Neural cell (in vitro differentiated cells): Measurements from ENCODE around the gene PCDHB3. TPM values are rescaled to one million over a fixed set of nuclear protein-coding genes. Genes with fewer than 3 reads are reported as not detected.
"Not testable (repeated sequence)": the region's sequence is repeated elsewhere in the genome, so short reads cannot be mapped to it uniquely, and the experiment has no call there.

ENCODE experiments used
- H2AFZ ChIP-seq: fragments of 200-600, 300-800 bp; sonication (generic), shearing (Covaris generic); 2 replicates; pipeline ENCODE4 v1.6.0; 2014; ENCODE audit warnings: low read depth, mild to moderate bottlenecking, antibody characterized with exemption, low read length, moderate library complexity
- H3F3A ChIP-seq: fragments of 200-600 bp; shearing (Covaris generic); 2 replicates; pipeline ENCODE4 v1.6.1; 2016; ENCODE audit warnings: mild to moderate bottlenecking, moderate library complexity, mixed read lengths, antibody characterized with exemption, low read length; ENCODE audit not compliant: insufficient read depth, poor library complexity, severe bottlenecking
- H3K27ac ChIP-seq: fragments of 200-600, 300-800 bp; sonication (generic), shearing (Covaris generic); 2 replicates; pipeline ENCODE4 v1.5.1; 2014; ENCODE audit warnings: mild to moderate bottlenecking, low read length, moderate library complexity
- H3K27me3 ChIP-seq: fragments of 300-800, 200-600 bp; sonication (generic), shearing (Covaris generic); 2 replicates; pipeline ENCODE4 v1.6.0; 2014; ENCODE audit warnings: mild to moderate bottlenecking, low read depth, low read length, moderate library complexity; ENCODE audit not compliant: insufficient read depth
- H3K36me3 ChIP-seq: fragments of 300-800, 200-600 bp; sonication (generic), shearing (Covaris generic); 2 replicates; pipeline ENCODE4 v1.5.1; 2014; ENCODE audit warnings: mild to moderate bottlenecking, antibody characterized with exemption, low read length, moderate library complexity; ENCODE audit not compliant: insufficient read depth
- H3K4me2 ChIP-seq: fragments of 300-800, 200-600 bp; sonication (generic), shearing (Covaris generic); 2 replicates; pipeline ENCODE4 v1.6.0; 2014; ENCODE audit warnings: mild to moderate bottlenecking, low read length
- H3K4me3 ChIP-seq: fragments of 300-800, 200-600 bp; sonication (generic), shearing (Covaris generic); 2 replicates; pipeline ENCODE4 v1.5.1; 2014; ENCODE audit warnings: mild to moderate bottlenecking, low read length, moderate library complexity
- H3K79me2 ChIP-seq: fragments of 200-600 bp; shearing (Covaris generic); replicated peaks from 2 replicates; pipeline ENCODE4 v1.6.0; 2014; ENCODE audit warnings: mild to moderate bottlenecking, low read length, moderate library complexity; ENCODE audit not compliant: insufficient read depth
- H3K9ac ChIP-seq: fragments of 300-800, 200-600 bp; sonication (generic), shearing (Covaris generic); 2 replicates; pipeline ENCODE4 v1.6.1; 2016; ENCODE audit warnings: mild to moderate bottlenecking, low read length, mixed read lengths
- H3K9me2 ChIP-seq: fragments of 200-600 bp; shearing (Covaris generic); 2 replicates; pipeline ENCODE4 v1.6.1; 2016; ENCODE audit warnings: mild to moderate bottlenecking, low read length, mixed read lengths; ENCODE audit not compliant: insufficient read depth
- H3K9me3 ChIP-seq: fragments of 200-600, 300-800 bp; sonication (generic), shearing (Covaris generic); 2 replicates; pipeline ENCODE4 v1.6.1; 2016; ENCODE audit warnings: mild to moderate bottlenecking, mixed run types, low read length, moderate library complexity, mixed read lengths
- H4K20me1 ChIP-seq: fragments of 200-600 bp; shearing (Covaris generic); 2 replicates; pipeline ENCODE4 v1.6.1; 2016; ENCODE audit warnings: mild to moderate bottlenecking, mixed run types; ENCODE audit not compliant: insufficient read depth
- CTCF ChIP-seq: fragments of 450-650 bp; IDR thresholded peaks from 2 replicates; pipeline ENCODE4 v1.5.1; 2014; ENCODE audit warnings: antibody characterized with exemption, mild to moderate bottlenecking, moderate library complexity; ENCODE audit not compliant: poor library complexity, severe bottlenecking
- MXI1 ChIP-seq: fragments of 450-650 bp; conservative IDR thresholded peaks from 2 replicates; pipeline ENCODE4 v1.6.1; 2014; ENCODE audit warnings: antibody characterized with exemption, mild to moderate bottlenecking; ENCODE audit not compliant: poor library complexity, severe bottlenecking
- POLR2AphosphoS5 ChIP-seq: IDR thresholded peaks from 2 replicates; pipeline ENCODE4 v1.6.1; 2012
- SMC3 ChIP-seq: fragments of 450-650 bp; conservative IDR thresholded peaks from 2 replicates; pipeline ENCODE4 v1.6.1; 2014; ENCODE audit warnings: antibody characterized with exemption, mild to moderate bottlenecking, moderate library complexity; ENCODE audit not compliant: poor library complexity
- polyA plus RNA-seq: library from polyadenylated mRNA; depleted of rRNA; stranded (reverse); fragments of >200 nt; gene quantifications from 2 replicates; pipeline ENCODE4 v1.2.3, GENCODE V29; 2014
- TF ChIP-seq, protein P1 (sequence below): IDR thresholded peaks from 2 replicates; pipeline ENCODE4 v1.6.1; 2012; ENCODE audit warnings: borderline replicate concordance

Gene PCDHB3
- polyA plus RNA-seq, 1 donor from 2014 or later = 3.9 TPM

- Histone ChIP-seq H3K4me3 (no peak overlapping the region), H4K20me1 (no peaks in the 10 kb centered on the region), H3K4me2 (no peak overlapping the region), H3K9me3 (peaks cover 21% of the 10 kb centered on the region), H2AFZ (no peak overlapping the region), H3K9me2 (no peaks in the 10 kb centered on the region), H3K27ac (no peak overlapping the region), H3K36me3 (peaks cover 11% of the 10 kb centered on the region), H3K9ac (no peak overlapping the region), H3F3A (no peaks in the 10 kb centered on the region), H3K27me3 (no peaks in the 10 kb centered on the region), H3K79me2 (no peaks in the 10 kb centered on the region)
- TF ChIP-seq SMC3 (no peak), MXI1 (no peak), CTCF (no peak), POLR2AphosphoS5 (no peak)
- TF ChIP-seq, protein P1, sequence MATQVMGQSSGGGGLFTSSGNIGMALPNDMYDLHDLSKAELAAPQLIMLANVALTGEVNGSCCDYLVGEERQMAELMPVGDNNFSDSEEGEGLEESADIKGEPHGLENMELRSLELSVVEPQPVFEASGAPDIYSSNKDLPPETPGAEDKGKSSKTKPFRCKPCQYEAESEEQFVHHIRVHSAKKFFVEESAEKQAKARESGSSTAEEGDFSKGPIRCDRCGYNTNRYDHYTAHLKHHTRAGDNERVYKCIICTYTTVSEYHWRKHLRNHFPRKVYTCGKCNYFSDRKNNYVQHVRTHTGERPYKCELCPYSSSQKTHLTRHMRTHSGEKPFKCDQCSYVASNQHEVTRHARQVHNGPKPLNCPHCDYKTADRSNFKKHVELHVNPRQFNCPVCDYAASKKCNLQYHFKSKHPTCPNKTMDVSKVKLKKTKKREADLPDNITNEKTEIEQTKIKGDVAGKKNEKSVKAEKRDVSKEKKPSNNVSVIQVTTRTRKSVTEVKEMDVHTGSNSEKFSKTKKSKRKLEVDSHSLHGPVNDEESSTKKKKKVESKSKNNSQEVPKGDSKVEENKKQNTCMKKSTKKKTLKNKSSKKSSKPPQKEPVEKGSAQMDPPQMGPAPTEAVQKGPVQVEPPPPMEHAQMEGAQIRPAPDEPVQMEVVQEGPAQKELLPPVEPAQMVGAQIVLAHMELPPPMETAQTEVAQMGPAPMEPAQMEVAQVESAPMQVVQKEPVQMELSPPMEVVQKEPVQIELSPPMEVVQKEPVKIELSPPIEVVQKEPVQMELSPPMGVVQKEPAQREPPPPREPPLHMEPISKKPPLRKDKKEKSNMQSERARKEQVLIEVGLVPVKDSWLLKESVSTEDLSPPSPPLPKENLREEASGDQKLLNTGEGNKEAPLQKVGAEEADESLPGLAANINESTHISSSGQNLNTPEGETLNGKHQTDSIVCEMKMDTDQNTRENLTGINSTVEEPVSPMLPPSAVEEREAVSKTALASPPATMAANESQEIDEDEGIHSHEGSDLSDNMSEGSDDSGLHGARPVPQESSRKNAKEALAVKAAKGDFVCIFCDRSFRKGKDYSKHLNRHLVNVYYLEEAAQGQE = no peak
These were observed 50.7 kb downstream of the PCDHB3 start for GRCh38 chr5:141150993-141151325.

DNA sequence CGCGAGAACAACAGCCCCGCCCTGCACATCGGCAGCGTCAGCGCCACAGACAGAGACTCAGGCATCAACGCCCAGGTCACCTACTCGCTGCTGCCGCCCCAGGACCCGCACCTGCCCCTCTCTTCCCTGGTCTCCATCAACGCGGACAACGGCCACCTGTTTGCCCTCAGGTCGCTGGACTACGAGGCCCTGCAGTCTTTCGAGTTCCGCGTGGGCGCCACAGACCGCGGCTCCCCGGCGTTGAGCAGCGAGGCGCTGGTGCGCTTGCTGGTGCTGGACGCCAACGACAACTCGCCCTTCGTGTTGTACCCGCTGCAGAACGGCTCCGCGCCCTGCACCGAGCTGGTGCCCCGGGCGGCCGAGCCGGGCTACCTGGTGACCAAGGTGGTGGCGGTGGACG, 51.4 kb downstream of the PCDHB3 start:
- not testable (repeated sequence) for H3K79me2 ChIP-seq, H3K4me3 ChIP-seq, H3K27me3 ChIP-seq, H2AFZ ChIP-seq, H3K27ac ChIP-seq, H4K20me1 ChIP-seq, H3K9ac ChIP-seq, H3K9me2 ChIP-seq, H3F3A ChIP-seq, H3K4me2 ChIP-seq
- peaks cover 27% of the 10 kb centered on the region for H3K9me3 ChIP-seq
- H3K36me3 ChIP-seq = peaks cover 11% of the 10 kb centered on the region

DNA sequence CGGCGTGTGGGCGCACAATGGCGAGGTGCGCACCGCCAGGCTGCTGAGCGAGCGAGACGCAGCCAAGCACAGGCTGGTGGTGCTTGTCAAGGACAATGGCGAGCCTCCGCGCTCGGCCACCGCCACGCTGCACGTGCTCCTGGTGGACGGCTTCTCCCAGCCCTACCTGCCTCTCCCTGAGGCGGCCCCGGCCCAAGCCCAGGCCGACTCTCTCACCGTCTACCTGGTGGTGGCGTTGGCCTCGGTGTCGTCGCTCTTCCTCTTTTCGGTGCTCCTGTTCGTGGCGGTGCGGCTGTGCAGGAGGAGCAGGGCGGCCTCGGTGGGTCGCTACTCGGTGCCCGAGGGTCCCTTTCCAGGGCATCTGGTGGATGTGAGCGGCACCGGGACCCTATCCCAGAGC, 51.8 kb downstream of the PCDHB3 start:
- H3K36me3 ChIP-seq = peaks cover 11% of the 10 kb centered on the region
- H4K20me1 ChIP-seq, H3K9me2 ChIP-seq, H3K9ac ChIP-seq, H3K4me3 ChIP-seq, H3K4me2 ChIP-seq, H3F3A ChIP-seq, H3K79me2 ChIP-seq, H2AFZ ChIP-seq, H3K27ac ChIP-seq, H3K27me3 ChIP-seq: not testable (repeated sequence)
- H3K9me3 ChIP-seq = peaks cover 30% of the 10 kb centered on the region

Other genes starting within 250 kb of the PCDHB3 start
- gene PCDHA10, start 244.6 kb upstream of the PCDHB3 start, polyA plus RNA-seq = 5.5 and 6.7 TPM in 2 replicates
- gene PCDHA11, start 231.5 kb upstream of the PCDHB3 start, polyA plus RNA-seq = 5.3 and 7.3 TPM in 2 replicates
- gene PCDHA12, start 225.2 kb upstream of the PCDHB3 start, polyA plus RNA-seq = 12.8 and 13.9 TPM in 2 replicates
- gene PCDHA13, start 218.3 kb upstream of the PCDHB3 start, polyA plus RNA-seq = 0.89 and 1.2 TPM in 2 replicates
- 2.4 and 3.3 TPM in 2 replicates for gene PCDHAC1, start 174.2 kb upstream of the PCDHB3 start, polyA plus RNA-seq
- 7.6 and 9.3 TPM in 2 replicates for gene PCDHAC2, start 134.0 kb upstream of the PCDHB3 start, polyA plus RNA-seq
- 0.10 TPM in 1 of 2 replicates, not detected in the other for gene PCDHB1, start 49.1 kb upstream of the PCDHB3 start, polyA plus RNA-seq
- 103 and 105 TPM in 2 replicates for gene PCDHB2, start 5.9 kb upstream of the PCDHB3 start, polyA plus RNA-seq
- gene PCDHB4, start 21.3 kb downstream of the PCDHB3 start, polyA plus RNA-seq = 4.2 and 4.3 TPM in 2 replicates
- 4.5 and 4.7 TPM in 2 replicates for gene PCDHB5, start 34.7 kb downstream of the PCDHB3 start, polyA plus RNA-seq
- 1.6 and 1.7 TPM in 2 replicates for gene PCDHB6, start 49.6 kb downstream of the PCDHB3 start, polyA plus RNA-seq
- gene PCDHB7, start 72.2 kb downstream of the PCDHB3 start, polyA plus RNA-seq = 0.99 and 2.1 TPM in 2 replicates
- gene PCDHB8, start 77.3 kb downstream of the PCDHB3 start, polyA plus RNA-seq = 0.76 and 0.81 TPM in 2 replicates
- gene PCDHB16, start 81.9 kb downstream of the PCDHB3 start, polyA plus RNA-seq = 2.1 and 2.8 TPM in 2 replicates
- 4.8 and 4.9 TPM in 2 replicates for gene PCDHB9, start 86.7 kb downstream of the PCDHB3 start, polyA plus RNA-seq
- gene PCDHB10, start 91.9 kb downstream of the PCDHB3 start, polyA plus RNA-seq = 8.7 and 9.6 TPM in 2 replicates
- gene PCDHB11, start 99.2 kb downstream of the PCDHB3 start, polyA plus RNA-seq = 2.7 and 3.7 TPM in 2 replicates
- 1.3 and 2.2 TPM in 2 replicates for gene PCDHB12, start 108.2 kb downstream of the PCDHB3 start, polyA plus RNA-seq
- 1.0 and 1.6 TPM in 2 replicates for gene PCDHB13, start 113.4 kb downstream of the PCDHB3 start, polyA plus RNA-seq
- gene PCDHB14, start 122.9 kb downstream of the PCDHB3 start, polyA plus RNA-seq = 12.6 and 18.3 TPM in 2 replicates
- gene PCDHB15, start 144.9 kb downstream of the PCDHB3 start, polyA plus RNA-seq = 11.2 and 13.7 TPM in 2 replicates
- not detected in 2 replicates for gene SLC25A2, start 203.6 kb downstream of the PCDHB3 start, polyA plus RNA-seq
- gene TAF7, start 220.3 kb downstream of the PCDHB3 start, polyA plus RNA-seq = 173 and 198 TPM in 2 replicates
- gene PCDHGA1, start 230.0 kb downstream of the PCDHB3 start, polyA plus RNA-seq = 0.19 and 0.50 TPM in 2 replicates
- gene PCDHGA2, start 238.3 kb downstream of the PCDHB3 start, polyA plus RNA-seq = 0.21 and 0.26 TPM in 2 replicates
- 0.10 and 0.26 TPM in 2 replicates for gene PCDHGA3, start 243.4 kb downstream of the PCDHB3 start, polyA plus RNA-seq
- gene PCDHGB1, start 249.6 kb downstream of the PCDHB3 start, polyA plus RNA-seq = 0.46 and 0.68 TPM in 2 replicates